AML-193 (cell line): ENCODE results near the gene NRXN3.

Experiments used
- DNase-seq, 2 experiments: peaks; one replicate each; lab custom pipeline; 2025; lab: John Stamatoyannopoulos, UW

The NRXN3 gene

DNA sequence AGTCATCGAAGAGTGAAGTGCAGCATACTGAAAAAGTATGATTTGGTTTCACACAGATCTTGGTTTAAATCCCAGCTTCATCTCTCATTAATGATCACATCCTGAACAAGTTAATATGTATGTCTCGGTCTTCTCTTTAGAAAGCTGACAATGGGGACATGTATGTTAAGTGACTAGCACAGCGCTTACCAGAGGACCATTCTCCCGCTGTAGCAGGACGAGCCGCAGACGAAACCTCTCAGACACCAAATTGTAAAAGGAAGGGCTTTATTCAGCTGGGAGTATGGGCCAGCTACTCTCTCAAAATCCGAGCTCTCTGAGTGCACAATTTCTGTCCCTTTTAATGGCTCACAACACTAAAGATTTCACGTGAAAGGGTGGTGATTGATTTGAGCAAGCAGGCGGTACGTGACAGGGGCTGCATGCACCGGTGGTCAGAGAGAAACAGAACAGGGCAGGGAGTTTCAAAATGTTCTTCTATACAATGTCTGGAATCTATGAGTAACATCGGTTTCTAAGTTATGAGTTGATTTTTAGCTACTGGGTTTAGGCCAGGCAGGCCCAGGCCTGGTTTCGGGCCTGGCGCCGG, 1358.7 kb downstream of the NRXN3 start:
- no peak for DNase-seq

DNA sequence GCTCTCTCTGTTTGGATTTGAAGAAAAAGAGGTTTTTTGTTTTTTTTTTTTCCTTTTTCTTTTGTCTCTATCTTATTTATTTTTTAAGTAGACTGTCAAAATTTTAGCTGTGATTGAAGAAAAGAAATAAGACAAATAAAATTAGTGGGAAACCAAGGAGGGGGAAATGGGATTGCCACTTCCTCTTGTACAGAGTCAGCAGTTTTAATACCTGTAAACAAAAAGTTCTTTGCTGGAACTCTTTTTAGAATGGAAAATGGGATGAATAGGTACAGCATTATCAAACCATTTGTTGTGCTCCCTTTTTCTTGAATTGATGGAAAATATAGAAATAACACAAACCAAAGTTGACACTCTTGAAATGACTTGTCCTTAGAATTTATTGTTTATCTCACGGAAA, 1360.4 kb downstream of the NRXN3 start:
- no peak for DNase-seq

DNA sequence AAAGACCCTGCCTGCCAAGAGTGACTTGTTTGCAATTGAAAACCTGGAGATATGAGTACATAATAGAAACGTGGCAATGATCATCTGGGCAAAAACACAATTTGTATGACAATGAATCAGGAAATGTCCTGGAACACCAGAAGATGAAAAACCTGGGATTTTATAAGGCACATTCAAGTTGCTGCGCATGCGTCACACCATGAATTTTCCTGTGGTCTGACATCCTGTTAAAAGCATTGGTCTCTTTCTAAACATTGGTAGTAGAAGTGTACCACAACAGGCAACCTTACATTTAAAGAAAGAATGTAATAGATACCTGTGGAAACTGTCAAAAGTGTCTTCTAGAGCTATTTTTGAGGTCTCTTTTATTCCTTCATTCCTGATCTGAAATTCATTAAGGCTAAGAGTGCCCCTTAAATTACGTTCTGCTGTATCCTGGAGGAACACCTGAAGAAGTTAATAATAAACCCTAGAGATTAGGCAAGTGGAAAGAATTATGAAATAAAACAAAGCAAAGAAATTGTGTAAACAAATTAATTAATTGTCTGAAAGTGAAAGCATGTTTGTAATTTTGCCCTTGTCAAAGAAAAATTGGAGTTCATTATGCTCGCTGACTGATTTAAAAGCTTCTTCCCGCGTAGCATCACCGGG, 1364.7 kb downstream of the NRXN3 start:
- DNase-seq, result no peak

DNA sequence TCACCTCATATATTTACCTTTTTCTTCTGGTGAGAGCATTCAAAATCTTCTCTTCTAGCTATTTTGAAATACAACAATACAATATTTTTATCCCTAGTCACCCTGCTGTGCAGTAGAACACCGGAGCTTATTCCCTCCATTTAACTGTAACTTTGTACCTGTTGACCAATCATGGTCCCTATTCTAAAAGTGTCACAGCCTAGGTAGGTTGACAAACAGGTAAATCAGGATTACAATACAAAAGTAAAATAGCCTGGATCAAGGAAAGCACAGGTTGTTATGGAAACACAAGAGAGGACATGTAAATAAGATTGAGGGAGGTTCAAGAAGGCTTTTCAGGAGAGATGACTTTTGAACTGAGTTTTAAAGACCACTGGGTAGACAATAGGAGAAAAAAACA, 1370.2 kb downstream of the NRXN3 start:
- DNase-seq, result no peak

DNA sequence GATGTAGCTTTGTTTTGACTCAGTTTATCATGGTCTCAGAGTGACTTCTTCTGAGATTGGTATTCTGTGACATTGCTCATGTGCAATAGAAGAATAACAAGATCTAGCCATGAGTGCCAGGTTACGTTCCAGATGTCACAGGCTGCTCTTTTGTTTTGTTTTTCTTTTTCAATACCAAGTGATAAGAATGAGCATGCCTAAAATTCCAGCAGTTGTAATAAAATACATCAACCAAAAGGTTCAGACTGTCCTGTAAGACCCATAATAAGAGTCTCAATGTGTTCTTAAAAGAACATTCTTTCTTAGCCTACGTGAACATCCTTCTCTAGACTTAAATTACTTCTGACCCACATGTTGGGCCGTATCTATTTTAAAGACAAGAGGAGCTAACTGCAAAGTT, 1371.9 kb downstream of the NRXN3 start:
- no peak for DNase-seq

DNA sequence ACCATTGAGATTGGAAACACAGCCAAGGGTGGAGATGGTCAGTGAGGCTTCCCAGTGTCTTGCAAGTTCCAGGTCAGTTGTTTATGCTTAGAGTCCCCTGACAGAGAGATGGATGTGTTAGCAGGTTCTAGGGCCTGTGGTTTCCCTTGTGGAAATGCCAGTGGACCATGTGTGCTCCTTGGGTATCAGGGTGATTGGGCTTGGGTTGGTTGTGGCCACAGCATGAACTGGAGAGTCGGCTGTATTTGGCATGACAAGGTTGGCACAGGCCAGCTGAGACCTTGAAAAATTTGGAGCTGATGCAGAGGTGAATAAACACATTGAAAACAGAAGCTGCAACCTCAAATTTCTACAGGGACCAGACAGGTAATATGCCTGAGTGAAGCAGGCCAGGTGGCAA, 1373.2 kb downstream of the NRXN3 start:
- DNase-seq, result no peak

DNA sequence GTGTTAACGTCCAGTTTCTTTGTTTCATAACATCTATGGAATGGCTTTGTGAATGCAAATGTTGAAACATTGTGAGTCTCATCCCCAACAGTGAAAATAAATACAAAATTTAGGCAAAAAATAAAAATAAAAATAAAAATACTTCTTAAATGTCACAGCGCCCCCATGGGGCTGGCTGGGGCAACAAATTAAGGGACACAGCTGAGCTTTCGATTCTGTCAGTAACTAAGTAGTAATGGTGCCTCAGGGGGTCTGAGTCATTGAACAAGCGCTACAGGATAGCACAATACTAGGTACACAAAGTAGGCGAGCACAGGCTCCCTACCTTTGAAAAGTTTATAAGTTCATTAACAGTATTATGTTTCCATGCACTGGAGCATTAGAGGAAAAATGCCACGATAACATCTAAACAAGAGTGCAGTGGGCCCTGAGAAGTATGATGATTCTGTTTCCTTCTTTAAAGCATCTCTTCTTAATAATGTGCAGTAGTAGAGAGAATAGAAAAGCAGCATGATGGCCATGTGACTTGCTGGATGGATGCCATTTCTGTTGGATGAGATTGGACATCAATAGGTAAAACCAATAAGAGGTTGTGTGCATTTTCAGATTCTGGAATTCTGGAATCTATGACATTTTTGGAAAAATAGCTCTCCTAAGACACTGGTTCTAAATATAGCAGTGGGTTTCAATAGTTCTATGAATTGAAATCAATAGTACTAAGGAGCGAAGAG, 1374.0 kb downstream of the NRXN3 start:
- no peak for DNase-seq

DNA sequence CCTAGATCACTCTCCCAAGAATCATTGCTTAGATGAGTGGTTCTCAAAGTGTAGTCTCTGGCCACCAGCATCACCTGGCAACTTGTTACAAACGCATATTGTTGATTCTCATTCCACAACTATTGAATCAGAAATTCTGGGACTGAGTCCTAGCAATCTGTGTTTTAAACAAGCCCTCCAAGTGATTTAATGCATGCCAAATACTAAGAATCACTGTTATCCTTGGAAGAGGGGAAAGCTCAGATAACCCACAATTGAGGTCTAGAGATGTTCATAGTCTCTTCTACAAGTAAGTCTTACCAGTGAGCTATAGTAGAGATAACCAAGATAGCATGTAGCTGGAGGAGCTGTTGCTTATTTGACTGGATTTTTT, 1374.5 kb downstream of the NRXN3 start:
- DNase-seq, result no peak

DNA sequence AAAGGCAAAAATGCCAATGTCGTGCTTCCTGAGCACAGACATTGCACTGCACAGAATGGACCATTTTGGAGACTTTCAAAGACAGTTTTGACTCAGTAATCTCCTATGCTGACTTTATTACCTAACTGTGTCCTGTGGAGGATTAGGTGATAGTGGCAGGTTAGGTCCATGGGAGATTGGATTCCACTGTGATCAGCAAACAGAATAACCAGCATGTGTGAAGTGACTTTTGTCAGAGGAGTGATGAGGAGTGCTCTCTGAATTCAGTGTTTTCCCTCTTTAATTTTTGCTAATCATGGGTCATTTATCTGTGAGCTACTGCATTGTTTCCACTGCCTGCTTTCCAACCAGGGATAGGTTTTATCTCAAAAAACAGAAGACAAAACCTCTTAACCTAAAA, 1378.7 kb downstream of the NRXN3 start:
- no peak for DNase-seq

DNA sequence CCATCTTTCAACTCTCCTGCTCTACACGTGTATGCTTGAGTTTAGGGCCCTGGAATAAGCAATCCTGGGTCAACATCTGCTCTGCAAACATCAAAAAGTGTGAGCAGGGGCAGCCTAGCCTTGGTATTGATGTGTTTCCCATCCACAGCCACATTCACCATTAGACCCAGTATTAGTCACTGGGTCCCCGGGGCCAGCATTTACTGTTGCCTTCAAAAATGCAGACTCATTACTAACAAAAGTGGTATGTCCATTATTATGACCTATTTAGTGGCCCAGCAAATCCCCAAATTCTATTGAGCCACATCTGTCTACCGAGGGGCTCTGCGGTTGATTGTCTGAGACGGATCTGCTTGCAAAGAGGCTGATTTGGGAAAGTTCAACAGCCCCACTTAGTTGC, 1379.3 kb downstream of the NRXN3 start:
- no peak for DNase-seq

DNA sequence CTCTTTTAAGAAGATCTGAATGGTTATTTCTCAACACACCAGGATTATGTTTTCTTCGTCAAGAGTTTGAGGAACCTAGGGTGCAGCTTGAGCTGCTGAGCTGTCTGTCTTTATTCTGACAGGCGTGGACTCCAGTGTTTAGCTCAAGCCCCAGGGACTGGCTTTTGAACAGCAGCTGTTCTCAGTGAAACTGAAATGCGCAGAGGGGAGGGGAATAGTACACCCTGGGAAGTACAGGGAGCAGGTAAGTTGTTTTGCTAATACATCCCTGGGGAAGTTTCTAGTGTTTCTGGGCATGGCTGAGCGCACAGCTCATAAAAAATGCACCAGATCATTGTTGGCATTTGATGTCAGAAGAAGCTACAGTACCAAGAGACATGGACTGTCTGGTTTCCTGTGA, 1381.3 kb downstream of the NRXN3 start:
- DNase-seq, result no peak

DNA sequence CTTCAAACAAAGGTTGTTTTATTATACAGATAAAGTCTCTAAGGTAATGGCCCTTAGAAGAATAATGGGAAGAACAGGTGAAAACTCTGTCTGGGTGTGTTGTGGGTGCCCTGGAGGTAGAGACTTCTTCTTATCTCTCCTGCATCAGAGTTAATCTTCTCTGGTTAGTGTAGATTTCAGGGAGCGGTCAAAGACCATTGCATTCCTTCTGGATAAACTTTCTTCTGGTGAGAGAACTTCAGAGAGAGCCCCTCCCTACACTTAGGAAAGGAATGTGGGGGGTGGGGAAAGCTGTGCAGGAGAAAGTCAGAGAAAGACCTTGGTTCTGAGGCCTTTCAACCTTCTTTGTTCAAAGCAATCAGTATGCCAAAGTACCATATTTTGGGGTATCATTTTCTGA, 1382.6 kb downstream of the NRXN3 start:
- DNase-seq, result no peak

DNA sequence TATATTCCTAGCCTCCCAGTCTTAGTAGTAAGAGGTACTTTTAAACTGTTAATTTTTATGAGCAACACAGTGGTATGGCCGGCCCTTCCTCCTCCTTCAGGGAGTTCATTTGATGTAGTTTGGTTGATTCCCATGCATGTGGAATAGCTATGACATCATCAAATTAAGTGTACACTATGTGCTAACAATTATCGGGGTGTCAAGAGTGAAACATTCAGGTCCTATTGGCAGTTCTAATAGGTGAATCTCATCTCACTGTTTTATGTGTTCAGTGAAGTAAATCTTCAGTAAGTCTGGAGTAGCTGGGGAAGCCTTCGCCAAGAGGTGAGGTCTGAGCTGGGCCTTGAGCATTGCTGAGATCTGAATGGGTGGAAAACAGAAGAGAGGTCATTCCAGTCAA, 1384.6 kb downstream of the NRXN3 start:
- DNase-seq, result no peak

DNA sequence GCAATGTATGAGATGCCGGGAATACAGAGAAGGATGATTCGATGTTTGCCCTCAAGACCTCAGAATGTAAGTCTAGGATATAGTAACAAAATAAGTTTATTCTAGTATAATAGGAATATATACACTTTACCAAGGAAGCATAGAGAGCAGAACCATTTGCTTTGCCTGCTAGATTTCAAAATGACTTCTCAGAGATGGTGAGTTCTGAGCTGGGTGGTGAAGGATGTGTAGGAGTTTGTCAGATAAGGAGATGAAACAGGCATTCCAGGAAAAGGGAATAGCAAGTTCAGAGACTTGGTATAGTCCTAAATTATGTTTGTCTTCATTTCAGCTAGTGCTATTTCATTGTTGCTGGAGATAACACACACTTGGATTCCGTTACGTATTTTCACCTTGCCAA, 1385.3 kb downstream of the NRXN3 start:
- DNase-seq, result no peak

DNA sequence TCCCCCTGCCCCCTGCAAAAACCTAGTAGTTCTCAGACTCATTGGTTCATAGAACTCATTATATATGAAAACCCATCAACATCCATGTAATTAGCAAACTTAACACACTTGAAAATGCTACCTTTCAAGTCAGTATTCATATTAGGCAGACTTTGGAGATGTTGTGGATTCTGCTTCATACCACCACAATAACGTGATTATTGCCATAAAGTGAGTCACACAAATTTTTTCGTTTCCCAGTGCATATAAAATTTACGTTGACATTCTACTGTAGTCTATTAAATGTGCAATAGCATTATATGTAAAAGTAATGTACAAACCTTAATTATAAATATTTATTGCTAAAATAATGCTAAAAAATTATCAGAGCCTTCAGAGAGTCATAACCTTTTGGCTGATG, 1387.1 kb downstream of the NRXN3 start:
- no peak for DNase-seq

DNA sequence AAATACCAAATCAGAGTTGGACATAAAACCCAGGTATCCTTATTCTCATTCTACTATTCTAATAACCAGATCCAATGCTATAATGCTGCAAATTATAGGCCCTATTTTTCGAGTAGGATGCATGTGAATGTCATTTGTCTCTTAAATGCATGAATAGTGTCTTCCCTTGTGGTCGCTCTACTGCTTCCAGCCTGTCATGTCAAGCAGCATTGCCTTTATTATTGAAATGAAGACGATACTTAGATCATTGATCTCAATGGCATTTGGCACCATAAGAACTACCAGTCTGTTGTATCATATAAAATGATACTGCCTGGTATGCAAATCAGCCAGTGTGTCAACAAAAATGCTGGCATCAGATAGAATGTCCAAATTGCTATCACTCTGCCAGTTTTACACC, 1392.0 kb downstream of the NRXN3 start:
- DNase-seq, result no peak

DNA sequence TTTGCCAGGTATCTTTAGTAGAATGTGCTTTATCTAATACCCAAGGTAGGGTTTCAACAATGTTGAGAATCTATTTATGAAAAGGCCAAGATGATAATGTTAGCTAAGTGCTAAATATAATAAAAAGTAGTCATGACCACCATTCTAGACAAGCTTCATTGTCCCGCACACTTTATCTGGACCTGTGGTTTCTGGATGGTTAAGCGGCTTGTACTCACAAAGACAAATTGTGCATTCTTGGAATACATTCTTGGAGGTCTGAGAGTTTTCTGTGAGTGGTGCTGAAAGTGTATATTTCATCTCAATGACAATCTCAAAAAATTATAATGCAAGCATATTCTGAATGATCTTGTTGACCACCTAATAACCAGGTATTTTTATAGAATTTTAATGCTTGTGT, 1394.2 kb downstream of the NRXN3 start:
- DNase-seq, result no peak

DNA sequence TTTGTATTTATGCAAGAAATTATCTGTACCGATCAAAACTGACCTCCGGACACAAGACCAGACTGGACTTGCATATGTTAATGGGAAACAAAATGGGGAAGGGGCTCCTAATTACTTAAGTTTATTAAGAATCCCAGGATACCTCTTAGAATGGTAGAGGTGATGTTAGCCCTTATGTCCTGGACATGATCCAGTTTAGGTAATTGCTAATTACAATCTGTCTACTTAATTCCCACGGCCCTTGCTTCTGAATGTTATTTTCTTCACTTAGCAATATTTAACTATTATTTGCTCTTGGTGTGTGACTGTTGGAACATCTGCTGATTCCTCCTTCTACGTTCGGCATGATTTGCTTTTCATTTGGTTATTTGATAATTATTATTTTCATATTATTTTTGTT, 1397.1 kb downstream of the NRXN3 start:
- DNase-seq, result no peak

DNA sequence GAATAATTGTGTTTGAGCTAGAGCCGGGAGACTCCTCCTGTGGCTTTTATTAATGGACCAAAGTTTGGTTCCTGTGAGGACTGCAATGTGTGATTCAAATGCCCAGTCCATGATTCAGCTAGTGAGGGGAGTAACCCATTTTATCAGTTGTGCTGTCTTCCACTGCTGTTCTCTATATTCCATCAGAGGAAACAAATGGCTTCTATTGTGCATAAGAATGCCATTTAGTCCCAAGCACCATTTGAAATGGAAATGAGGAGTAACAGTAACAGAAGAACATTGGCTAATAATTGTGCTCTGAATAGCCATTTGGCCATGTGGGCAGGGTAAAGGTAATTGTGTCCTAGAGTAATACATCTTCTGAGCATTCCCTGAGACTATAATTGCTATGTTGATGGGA, 1398.4 kb downstream of the NRXN3 start:
- no peak for DNase-seq

DNA sequence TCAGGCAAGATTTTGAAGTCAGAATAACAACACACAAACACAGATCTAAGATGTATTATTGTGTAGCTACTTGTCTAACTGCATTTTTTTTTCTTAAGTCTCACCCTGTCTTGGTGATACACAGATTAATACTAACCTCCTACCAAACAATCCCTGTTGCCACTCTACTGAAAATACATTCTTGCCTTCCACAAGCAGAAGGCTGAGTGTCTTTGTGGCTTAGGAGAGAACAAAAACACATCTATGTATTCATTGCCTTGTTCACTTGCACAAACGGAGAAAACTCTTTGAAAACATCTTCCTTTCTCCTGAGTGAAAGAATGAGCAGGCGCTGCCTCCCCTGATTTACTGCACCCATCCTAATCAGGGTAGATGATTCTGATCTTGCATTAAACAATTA, 1398.9 kb downstream of the NRXN3 start:
- DNase-seq, result no peak

DNA sequence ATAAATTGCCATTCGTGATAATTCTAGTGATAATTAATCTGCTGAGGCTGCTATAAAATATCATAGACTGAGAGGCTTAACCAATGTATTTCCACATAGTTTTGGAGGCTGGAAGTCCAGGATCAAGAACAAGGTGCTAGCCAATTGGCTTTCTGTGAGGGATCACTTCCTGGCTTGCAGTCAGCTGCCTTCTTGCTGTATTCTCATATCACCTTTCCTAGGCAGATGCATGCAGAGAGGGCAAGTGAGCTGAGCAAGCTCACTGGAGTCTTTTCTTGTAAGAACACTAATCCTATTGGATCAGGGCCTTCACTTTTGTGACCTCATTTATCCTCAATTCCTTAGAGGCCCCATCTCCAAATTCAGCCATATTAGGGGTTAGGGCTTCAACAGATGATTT, 1400.5 kb downstream of the NRXN3 start:
- no peak for DNase-seq

DNA sequence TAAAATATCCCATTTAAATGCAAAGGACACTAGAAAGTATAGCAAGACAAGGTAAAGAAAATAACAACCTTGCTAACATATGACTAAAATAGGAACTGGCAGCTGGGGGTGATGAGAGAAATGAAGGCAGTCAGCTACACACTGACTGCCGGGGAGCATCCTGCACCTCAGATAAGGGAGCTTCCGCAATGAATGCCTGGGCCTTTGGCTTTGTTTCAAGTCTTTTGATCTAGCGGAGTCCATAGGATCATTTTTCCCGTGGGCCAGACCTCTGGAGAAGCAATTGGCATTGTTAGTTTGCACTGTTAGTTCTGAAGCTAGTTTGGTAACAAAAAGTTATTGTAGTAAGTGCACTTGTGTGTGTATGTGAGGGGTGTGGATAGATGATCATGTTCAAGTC, 1401.2 kb downstream of the NRXN3 start:
- DNase-seq, result no peak

DNA sequence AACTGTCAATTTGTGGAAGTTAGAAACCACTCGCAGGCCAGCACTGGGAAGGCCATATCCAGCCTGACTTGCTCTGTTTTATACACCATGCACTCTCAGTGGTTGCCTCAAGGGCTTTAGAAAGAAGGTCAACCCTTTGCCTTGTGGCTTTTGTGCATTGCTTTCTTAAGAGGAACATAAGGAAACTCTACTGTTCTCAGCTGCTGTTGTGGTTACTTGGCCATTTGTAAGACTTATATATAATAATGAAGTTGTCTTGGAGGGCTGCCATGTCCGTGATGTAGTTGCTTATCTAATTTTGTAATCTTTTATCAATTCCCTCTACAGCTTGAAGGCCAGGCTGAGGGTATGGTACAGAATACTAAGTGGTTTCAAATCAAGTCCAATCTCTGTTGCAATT, 1403.3 kb downstream of the NRXN3 start:
- no peak for DNase-seq

DNA sequence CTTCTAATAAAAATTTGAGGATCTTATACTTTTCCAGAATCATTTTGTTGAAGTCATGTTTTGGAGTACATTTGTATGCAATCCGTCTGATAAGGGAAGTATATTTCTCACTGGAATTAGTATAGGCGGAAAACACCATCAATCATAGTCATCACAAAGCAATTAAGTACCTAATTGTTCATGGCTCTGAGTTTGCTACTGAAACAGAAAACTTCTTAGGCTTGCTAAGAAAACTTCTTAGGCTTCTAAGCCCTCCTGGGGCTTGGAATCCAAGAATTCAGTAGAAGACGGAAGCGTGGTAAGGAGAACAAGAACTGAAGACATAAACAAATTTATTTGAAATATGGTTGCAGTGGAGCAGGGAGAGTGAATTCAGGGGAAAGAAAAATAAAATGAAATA, 1404.9 kb downstream of the NRXN3 start:
- DNase-seq, result no peak
